HEK293T (cell line): ENCODE data around the gene ANO10.

Experiments used
- SP1 ChIP-seq: fragments of 450-650 bp; IDR thresholded peaks from 2 replicates; pipeline ENCODE4 v1.6.1; 2017
- SUZ12 ChIP-seq: fragments of 450-650 bp; IDR thresholded peaks from 2 replicates; pipeline ENCODE4 v1.6.1; 2016; ENCODE audit warnings: mild to moderate bottlenecking

DNA sequence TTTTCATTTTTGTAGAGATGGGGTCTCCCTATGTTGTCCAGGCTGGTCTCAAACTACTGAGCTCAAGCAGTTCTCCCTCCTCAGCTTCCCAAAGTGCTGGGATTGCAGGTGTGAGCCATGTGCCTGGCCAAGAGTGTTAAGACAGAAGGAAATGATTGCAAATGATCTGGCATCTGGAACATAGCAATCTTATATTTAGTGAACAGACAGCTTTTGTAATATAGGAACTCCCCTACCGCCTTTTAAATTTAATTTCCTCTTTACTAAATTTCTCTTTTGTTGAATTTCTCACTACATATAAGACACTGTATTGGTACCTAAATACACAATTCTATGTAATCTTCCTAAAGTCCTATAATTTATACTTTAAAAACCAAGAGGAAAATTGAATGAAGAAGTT is 13.1 kb downstream of the ANO10 start:
- no peak for TF ChIP-seq SP1
- TF ChIP-seq SUZ12: no peak
